ENCODE measurements around the gene SATB1. TPM values are rescaled to one million over a fixed set of nuclear protein-coding genes. Genes with fewer than 3 reads are reported as not detected.

SATB1 gene
- total RNA-seq, 3 donors from 2014 or later (not counting 1 experiment from before 2014, with no cell fraction given) = 137 to 162 (median 151) TPM

GRCh38 chr3:18344306-18345014 is 80.7 kb downstream of the SATB1 start:
- Mint-ChIP-seq H3K36me3 (peaks cover 7% of the 10 kb centered on the region), H3K4me1 (no peaks in the 10 kb centered on the region), H3K27ac (no peak overlapping the region), H3K9me3 (no peaks in the 10 kb centered on the region), H3K4me3 (no peak overlapping the region), H3K27me3 (ENCODE audit: low read depth in 2 of 2) (peaks cover 2 to 7% of the 10 kb centered on the region in 2 donors)
- intact Hi-C loops (cut with micrococcal nuclease) = no loop called here
- DNase-seq = peak in 1 of 2 donors; percentile 23
- 73% methylated on average over 1 of the region's 4 CpGs for WGBS (ENCODE audit: insufficient coverage)
- H3K27me3 ChIP-seq (ENCODE audit: control insufficient read depth, insufficient read depth, low read length) = peaks cover 4% of the 10 kb centered on the region
- H3K36me3 ChIP-seq (ENCODE audit: control insufficient read depth, insufficient read depth, low read length) = peaks cover 21% of the 10 kb centered on the region
- no peaks in the 10 kb centered on the region for H3K4me1 ChIP-seq (ENCODE audit: control insufficient read depth, insufficient read depth, low read length)
- H3K9me3 ChIP-seq (ENCODE audit: control insufficient read depth, insufficient read depth, low read length) = no peaks in the 10 kb centered on the region
- ATAC-seq = no peak
- H3K27ac ChIP-seq (ENCODE audit: low read length) = no peak overlapping the region
- no peak overlapping the region for H3K4me3 ChIP-seq (ENCODE audit: low read length)
- TF ChIP-seq, protein P1, sequence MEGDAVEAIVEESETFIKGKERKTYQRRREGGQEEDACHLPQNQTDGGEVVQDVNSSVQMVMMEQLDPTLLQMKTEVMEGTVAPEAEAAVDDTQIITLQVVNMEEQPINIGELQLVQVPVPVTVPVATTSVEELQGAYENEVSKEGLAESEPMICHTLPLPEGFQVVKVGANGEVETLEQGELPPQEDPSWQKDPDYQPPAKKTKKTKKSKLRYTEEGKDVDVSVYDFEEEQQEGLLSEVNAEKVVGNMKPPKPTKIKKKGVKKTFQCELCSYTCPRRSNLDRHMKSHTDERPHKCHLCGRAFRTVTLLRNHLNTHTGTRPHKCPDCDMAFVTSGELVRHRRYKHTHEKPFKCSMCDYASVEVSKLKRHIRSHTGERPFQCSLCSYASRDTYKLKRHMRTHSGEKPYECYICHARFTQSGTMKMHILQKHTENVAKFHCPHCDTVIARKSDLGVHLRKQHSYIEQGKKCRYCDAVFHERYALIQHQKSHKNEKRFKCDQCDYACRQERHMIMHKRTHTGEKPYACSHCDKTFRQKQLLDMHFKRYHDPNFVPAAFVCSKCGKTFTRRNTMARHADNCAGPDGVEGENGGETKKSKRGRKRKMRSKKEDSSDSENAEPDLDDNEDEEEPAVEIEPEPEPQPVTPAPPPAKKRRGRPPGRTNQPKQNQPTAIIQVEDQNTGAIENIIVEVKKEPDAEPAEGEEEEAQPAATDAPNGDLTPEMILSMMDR (IDR thresholded peaks at IDR 0.05) = no peak

- H3K27me3 ChIP-seq (ENCODE audit: control insufficient read depth, insufficient read depth, low read length) = peaks cover 4% of the 10 kb centered on the region
- no peak for ATAC-seq
- peaks cover 2 to 7% of the 10 kb centered on the region in 2 donors for H3K27me3 Mint-ChIP-seq (ENCODE audit: low read depth in 2 of 2)
- intact Hi-C loops (cut with micrococcal nuclease) = no loop called here
- no peak for DNase-seq
- H3K4me3 ChIP-seq (ENCODE audit: low read length) = no peak overlapping the region
- no peaks in the 10 kb centered on the region for H3K4me1 ChIP-seq (ENCODE audit: control insufficient read depth, insufficient read depth, low read length)
- H3K9me3 Mint-ChIP-seq = no peaks in the 10 kb centered on the region
- no peak overlapping the region for H3K27ac Mint-ChIP-seq
- TF ChIP-seq, protein P1 (IDR thresholded peaks at IDR 0.05) = no peak
- WGBS (ENCODE audit: insufficient coverage) = 87% methylated on average over 2 of the region's 2 CpGs
- H3K9me3 ChIP-seq (ENCODE audit: control insufficient read depth, insufficient read depth, low read length) = no peaks in the 10 kb centered on the region
- peaks cover 15% of the 10 kb centered on the region for H3K36me3 ChIP-seq (ENCODE audit: control insufficient read depth, insufficient read depth, low read length)
- H3K36me3 Mint-ChIP-seq = peaks cover under 1% of the 10 kb centered on the region
- no peaks in the 10 kb centered on the region for H3K4me1 Mint-ChIP-seq
- no peak overlapping the region for H3K4me3 Mint-ChIP-seq
- no peak overlapping the region for H3K27ac ChIP-seq (ENCODE audit: low read length)
These were observed 81.3 kb downstream of the SATB1 start for GRCh38 chr3:18343809-18344208.

- DNase-seq = no peak
- Histone ChIP-seq H3K4me1 (ENCODE audit: control insufficient read depth, insufficient read depth, low read length) (no peaks in the 10 kb centered on the region), H3K27ac (ENCODE audit: low read length) (no peak overlapping the region), H3K4me3 (ENCODE audit: low read length) (no peak overlapping the region), H3K27me3 (ENCODE audit: control insufficient read depth, insufficient read depth, low read length) (peaks cover 9% of the 10 kb centered on the region), H3K36me3 (ENCODE audit: control insufficient read depth, insufficient read depth, low read length) (no peaks in the 10 kb centered on the region), H3K9me3 (ENCODE audit: control insufficient read depth, insufficient read depth, low read length) (no peaks in the 10 kb centered on the region)
- 66% methylated on average over 9 of the region's 11 CpGs for WGBS (ENCODE audit: insufficient coverage)
- intact Hi-C loops (cut with micrococcal nuclease) = no loop called here
- peaks cover 5 to 7% of the 10 kb centered on the region in 2 donors for H3K27me3 Mint-ChIP-seq (ENCODE audit: low read depth in 2 of 2)
- no peaks in the 10 kb centered on the region for H3K4me1 Mint-ChIP-seq
- no peak overlapping the region for H3K27ac Mint-ChIP-seq
- TF ChIP-seq, protein P1 (IDR thresholded peaks at IDR 0.05) = no peak
- no peak for ATAC-seq
- no peak overlapping the region for H3K4me3 Mint-ChIP-seq
- H3K36me3 Mint-ChIP-seq = no peaks in the 10 kb centered on the region
- H3K9me3 Mint-ChIP-seq = no peaks in the 10 kb centered on the region
These were observed 86.2 kb downstream of the SATB1 start for GRCh38 chr3:18338827-18339514.
